Measurements from ENCODE around the gene NFE2.

Gene NFE2

GRCh38 chr12:54253240-54253639, 47.6 kb downstream of the NFE2 start:
- DNase-seq (ENCODE audit: extremely low read depth in 1 of 2, low read depth in 1 of 2), result no peak

GRCh38 chr12:54251667-54252284, 49.0 kb downstream of the NFE2 start:
- DNase-seq (ENCODE audit: extremely low read depth in 1 of 2, low read depth in 1 of 2), result no peak

- DNase-seq (ENCODE audit: extremely low read depth in 1 of 2, low read depth in 1 of 2), result no peak
Measured at GRCh38 chr12:54249489-54249888, 51.3 kb downstream of the NFE2 start.

GRCh38 chr12:54246011-54246641, 54.7 kb downstream of the NFE2 start:
- DNase-seq (ENCODE audit: extremely low read depth in 1 of 2, low read depth in 1 of 2), result no peak

Data from activated CD8-positive, alpha-beta memory T cell treated with anti-CD3 and anti-CD28 coated beads for 1 hour (primary cell).